Measurements from ENCODE around the gene OSR1. TPM values are rescaled to one million over a fixed set of nuclear protein-coding genes. Genes with fewer than 3 reads are reported as not detected.

Gene OSR1
- total RNA-seq, 1 experiment from 2014 or later = 2.6 TPM

DNA sequence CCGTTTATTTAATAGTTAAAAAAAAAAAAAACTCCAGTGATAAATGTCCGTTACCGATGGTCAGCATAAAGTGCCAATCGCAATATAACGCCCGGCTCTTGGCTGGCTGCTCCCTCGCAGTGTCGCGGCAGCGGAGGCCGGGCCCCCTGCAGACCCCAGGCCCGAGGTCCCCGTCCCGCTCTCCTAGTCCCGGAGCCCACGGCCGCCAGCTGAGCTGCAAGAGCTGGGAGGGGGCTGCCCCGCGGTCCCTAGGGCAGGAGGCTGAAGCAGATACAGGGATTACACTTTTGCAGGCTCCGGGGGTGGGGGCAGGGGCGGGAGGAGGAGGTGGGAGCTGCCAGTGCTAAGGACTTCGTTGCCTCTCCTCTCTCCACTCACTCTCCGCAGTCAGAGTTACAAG lies 6.9 kb downstream of the OSR1 start (continued):
- TF ChIP-seq EZH2 (IDR thresholded peaks at IDR 0.05) = no peak
- TF ChIP-seq, protein P1, sequence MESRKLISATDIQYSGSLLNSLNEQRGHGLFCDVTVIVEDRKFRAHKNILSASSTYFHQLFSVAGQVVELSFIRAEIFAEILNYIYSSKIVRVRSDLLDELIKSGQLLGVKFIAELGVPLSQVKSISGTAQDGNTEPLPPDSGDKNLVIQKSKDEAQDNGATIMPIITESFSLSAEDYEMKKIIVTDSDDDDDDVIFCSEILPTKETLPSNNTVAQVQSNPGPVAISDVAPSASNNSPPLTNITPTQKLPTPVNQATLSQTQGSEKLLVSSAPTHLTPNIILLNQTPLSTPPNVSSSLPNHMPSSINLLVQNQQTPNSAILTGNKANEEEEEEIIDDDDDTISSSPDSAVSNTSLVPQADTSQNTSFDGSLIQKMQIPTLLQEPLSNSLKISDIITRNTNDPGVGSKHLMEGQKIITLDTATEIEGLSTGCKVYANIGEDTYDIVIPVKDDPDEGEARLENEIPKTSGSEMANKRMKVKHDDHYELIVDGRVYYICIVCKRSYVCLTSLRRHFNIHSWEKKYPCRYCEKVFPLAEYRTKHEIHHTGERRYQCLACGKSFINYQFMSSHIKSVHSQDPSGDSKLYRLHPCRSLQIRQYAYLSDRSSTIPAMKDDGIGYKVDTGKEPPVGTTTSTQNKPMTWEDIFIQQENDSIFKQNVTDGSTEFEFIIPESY (IDR thresholded peaks at IDR 0.05; ENCODE audit: extremely low read depth, insufficient replicate concordance, low read length) = no peak
- no peak for TF ChIP-seq SP1 (IDR thresholded peaks at IDR 0.05; ENCODE audit: low read depth)
- TF ChIP-seq ATF3 (IDR thresholded peaks at IDR 0.05) = no peak
- no peak for TF ChIP-seq FOSL1 (IDR thresholded peaks at IDR 0.05; ENCODE audit: low read depth)

DNA sequence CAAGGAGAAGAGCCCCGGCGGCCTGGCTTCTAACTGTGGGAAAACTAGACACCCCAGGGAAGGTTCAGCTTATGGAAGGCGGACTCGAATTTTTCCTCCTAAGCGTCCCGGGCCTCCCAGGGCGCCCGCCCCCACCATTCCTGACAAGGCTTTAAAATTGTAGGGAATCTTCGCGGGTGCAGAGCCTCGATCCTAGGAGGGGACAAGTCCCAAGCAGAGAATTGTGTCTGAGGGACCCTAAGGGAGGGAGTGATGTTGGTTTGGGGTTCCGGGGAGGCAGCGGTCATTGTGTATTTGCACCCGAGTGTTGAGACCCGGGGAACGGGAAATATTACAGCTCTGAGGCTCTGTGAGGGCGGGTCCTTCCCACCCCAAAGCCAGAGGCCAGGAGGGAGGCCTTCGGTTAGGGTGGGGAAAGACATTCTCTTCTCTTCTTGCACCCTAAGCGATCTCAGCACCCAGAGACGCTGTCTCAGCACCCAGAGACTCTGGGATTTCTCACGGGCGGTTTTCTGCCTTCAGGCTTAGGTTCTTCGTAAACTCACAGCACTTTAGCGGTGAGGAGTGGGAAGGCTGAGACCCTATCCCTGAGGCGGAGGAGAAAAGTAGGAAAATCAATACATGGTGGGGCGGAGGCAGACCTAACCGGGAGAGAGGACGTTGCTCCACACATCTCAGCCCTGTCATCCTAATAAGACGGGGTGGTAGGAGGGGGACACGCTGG lies 7.6 kb downstream of the OSR1 start:
- Histone ChIP-seq H2AFZ (ENCODE audit: low read depth, low read length, poor library complexity, severe bottlenecking) (no peak overlapping the region), H3K27ac (ENCODE audit: low read depth, low read length) (no peak overlapping the region), H3K4me1 (ENCODE audit: control insufficient read depth in 1 of 2, insufficient read depth in 2 of 2, low read length in 2 of 2) (peaks cover 0 to 10% of the 10 kb centered on the region in 2 experiments; a peak in 2 of 4 replicates), H3K9me2 (ENCODE audit: insufficient read depth) (no peaks in the 10 kb centered on the region), H3K9ac (ENCODE audit: low read length) (no peak overlapping the region), H3K4me2 (ENCODE audit: low read length) (no peak overlapping the region), H3K9me3 (ENCODE audit: control insufficient read depth in 1 of 2, insufficient read depth in 1 of 2, low read depth in 1 of 2, low read length in 2 of 2) (no peaks in the 10 kb centered on the region), H3K27me3 (ENCODE audit: insufficient read depth, low read length) (no peaks in the 10 kb centered on the region), H3K79me2 (ENCODE audit: insufficient read depth, low read length) (0 out of 2 replicates have a peak, but pooled peaks cover 5% of the 10 kb centered on the region), H4K20me1 (ENCODE audit: insufficient read depth) (no peaks in the 10 kb centered on the region), H3K4me3 (replicated peaks in 1 of 2; ENCODE audit: low read depth in 1 of 2, low read length in 2 of 2) (no peak overlapping the region), H3K36me3 (ENCODE audit: control insufficient read depth in 1 of 2, insufficient read depth in 2 of 2, low read length in 2 of 2) (no peaks in the 10 kb centered on the region; a peak in 1 of 4 replicates)
- POLR2A ChIA-PET = no interaction called here
- ATAC-seq (no peak), DNase-seq (ENCODE audit: low read depth, low spot score) (no peak)
- no peak for TF ChIP-seq RAD21 (IDR thresholded peaks at IDR 0.05; ENCODE audit: low read depth)
- no peak for TF ChIP-seq ZFX (IDR thresholded peaks at IDR 0.05)
- no peak for TF ChIP-seq TCF7L2 (IDR thresholded peaks at IDR 0.05; ENCODE audit: borderline replicate concordance, extremely low read depth, insufficient read depth, insufficient read length)
- no peak for TF ChIP-seq SP1 (IDR thresholded peaks at IDR 0.05; ENCODE audit: low read depth)
- TF ChIP-seq SIN3A (IDR thresholded peaks at IDR 0.05; ENCODE audit: low read depth) = no peak
- TF ChIP-seq SRF (IDR thresholded peaks at IDR 0.05; ENCODE audit: low read depth) = no peak
- TF ChIP-seq ATF3 (IDR thresholded peaks at IDR 0.05) = no peak
- TF ChIP-seq, protein P2, sequence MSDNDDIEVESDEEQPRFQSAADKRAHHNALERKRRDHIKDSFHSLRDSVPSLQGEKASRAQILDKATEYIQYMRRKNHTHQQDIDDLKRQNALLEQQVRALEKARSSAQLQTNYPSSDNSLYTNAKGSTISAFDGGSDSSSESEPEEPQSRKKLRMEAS (IDR thresholded peaks at IDR 0.05) = no peak
- no peak for TF ChIP-seq EZH2phosphoT487 (IDR thresholded peaks at IDR 0.05; ENCODE audit: borderline replicate concordance)
- TF ChIP-seq, protein P3, sequence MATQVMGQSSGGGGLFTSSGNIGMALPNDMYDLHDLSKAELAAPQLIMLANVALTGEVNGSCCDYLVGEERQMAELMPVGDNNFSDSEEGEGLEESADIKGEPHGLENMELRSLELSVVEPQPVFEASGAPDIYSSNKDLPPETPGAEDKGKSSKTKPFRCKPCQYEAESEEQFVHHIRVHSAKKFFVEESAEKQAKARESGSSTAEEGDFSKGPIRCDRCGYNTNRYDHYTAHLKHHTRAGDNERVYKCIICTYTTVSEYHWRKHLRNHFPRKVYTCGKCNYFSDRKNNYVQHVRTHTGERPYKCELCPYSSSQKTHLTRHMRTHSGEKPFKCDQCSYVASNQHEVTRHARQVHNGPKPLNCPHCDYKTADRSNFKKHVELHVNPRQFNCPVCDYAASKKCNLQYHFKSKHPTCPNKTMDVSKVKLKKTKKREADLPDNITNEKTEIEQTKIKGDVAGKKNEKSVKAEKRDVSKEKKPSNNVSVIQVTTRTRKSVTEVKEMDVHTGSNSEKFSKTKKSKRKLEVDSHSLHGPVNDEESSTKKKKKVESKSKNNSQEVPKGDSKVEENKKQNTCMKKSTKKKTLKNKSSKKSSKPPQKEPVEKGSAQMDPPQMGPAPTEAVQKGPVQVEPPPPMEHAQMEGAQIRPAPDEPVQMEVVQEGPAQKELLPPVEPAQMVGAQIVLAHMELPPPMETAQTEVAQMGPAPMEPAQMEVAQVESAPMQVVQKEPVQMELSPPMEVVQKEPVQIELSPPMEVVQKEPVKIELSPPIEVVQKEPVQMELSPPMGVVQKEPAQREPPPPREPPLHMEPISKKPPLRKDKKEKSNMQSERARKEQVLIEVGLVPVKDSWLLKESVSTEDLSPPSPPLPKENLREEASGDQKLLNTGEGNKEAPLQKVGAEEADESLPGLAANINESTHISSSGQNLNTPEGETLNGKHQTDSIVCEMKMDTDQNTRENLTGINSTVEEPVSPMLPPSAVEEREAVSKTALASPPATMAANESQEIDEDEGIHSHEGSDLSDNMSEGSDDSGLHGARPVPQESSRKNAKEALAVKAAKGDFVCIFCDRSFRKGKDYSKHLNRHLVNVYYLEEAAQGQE (IDR thresholded peaks at IDR 0.05; ENCODE audit: low read depth) = no peak
- no peak for TF ChIP-seq EGR1 (IDR thresholded peaks at IDR 0.05; ENCODE audit: low read depth)
- no peak for TF ChIP-seq YY1 (IDR thresholded peaks at IDR 0.05; ENCODE audit: extremely low read depth, insufficient replicate concordance, low read depth, low read length)
- TF ChIP-seq EZH2 (IDR thresholded peaks at IDR 0.05) = no peak
- no peak for TF ChIP-seq ELF1 (IDR thresholded peaks at IDR 0.05; ENCODE audit: borderline replicate concordance, low read depth)
- TF ChIP-seq POLR2AphosphoS5 (IDR thresholded peaks at IDR 0.05; ENCODE audit: low read depth, low read length) = no peak
- no peak for TF ChIP-seq ZNF274 (IDR thresholded peaks at IDR 0.05; ENCODE audit: low read depth, low read length)
- CTCF ChIA-PET = no interaction called here
- RAD21 ChIA-PET (ENCODE audit: low non-redundant PET in 1 of 2, low total read pairs in 2 of 2, uncharacterized antibody in 2 of 2, unreplicated experiment in 2 of 2) = interaction anchor here in 1 of 2 experiments (0.7 kb wide), 1 partner anchor 146 kb away, joined by 3 read pairs; no protein-coding TSS in a partner anchor
- intact Hi-C loops (cut with micrococcal nuclease) = no loop called here
- BruUV-seq (replicated peaks) = no TSS peak

Measured in HCT116 (cell line).